ENCODE results near the gene FHIP1A. TPM values are rescaled to one million over a fixed set of nuclear protein-coding genes. Genes with fewer than 3 reads are reported as not detected.

Gene FHIP1A
- total and polyA plus RNA-seq, 2 of the 13 experiments (the other 11 are each of a cell fraction or from before 2014, with no cell fraction given): 4.1 to 6.2 TPM

GRCh38 chr4:151403656-151404055 is 5.3 kb upstream of the FHIP1A start:
- H3K4me2 ChIP-seq (ENCODE audit: low read depth, low read length): no peak overlapping the region
- no TSS peak for BruUV-seq (replicated peaks)
- POLR2A ChIA-PET: no interaction called here
- no peak overlapping the region for H3K9ac ChIP-seq (ENCODE audit: insufficient read depth, low read depth, low read length)
- H3K4me3 ChIP-seq (replicated peaks in 1 of 3; ENCODE audit: insufficient read depth in 1 of 3, low read depth in 2 of 3, low read length in 3 of 3): no peak overlapping the region
- in situ Hi-C loops (cut with HindIII; ENCODE audit: extremely low pct_ligation_motif_present, low pct_unique_long_range_greater_than_20kb) (no loop called here), intact Hi-C loops (cut with micrococcal nuclease; ENCODE audit: unreplicated experiment) (no loop called here)
- H3K27me3 ChIP-seq (ENCODE audit: control insufficient read depth in 1 of 2, insufficient read depth in 2 of 2, low read length in 2 of 2): no peaks in the 10 kb centered on the region; a peak in 1 of 5 replicates
- DNase-seq (ENCODE audit: low spot score): no peak
- H3K27ac ChIP-seq (ENCODE audit: extremely low read length, insufficient read depth, low read length): no peak overlapping the region
- FAIRE-seq: no peak
- H4K20me1 ChIP-seq (ENCODE audit: insufficient read depth, low read length): no peaks in the 10 kb centered on the region
- H3K9me3 ChIP-seq (ENCODE audit: low read length): no peaks in the 10 kb centered on the region
- no peaks in the 10 kb centered on the region for H3K79me2 ChIP-seq (ENCODE audit: insufficient read depth, low read length)
- CTCF ChIA-PET (ENCODE audit: low intra/inter-chr PET ratio, low total read pairs): no interaction called here
- H3K36me3 ChIP-seq (replicated peaks in 1 of 2; ENCODE audit: control insufficient read depth in 1 of 2, insufficient read depth in 2 of 2, low read length in 2 of 2): no peaks in the 10 kb centered on the region
- TF ChIP-seq ZNF256 (CRISPR knock-in tag; conservative IDR thresholded peaks at IDR 0.05): no peak
- TF ChIP-seq ZNF605 (CRISPR knock-in tag; IDR thresholded peaks at IDR 0.05): no peak
- TF ChIP-seq, protein P1, sequence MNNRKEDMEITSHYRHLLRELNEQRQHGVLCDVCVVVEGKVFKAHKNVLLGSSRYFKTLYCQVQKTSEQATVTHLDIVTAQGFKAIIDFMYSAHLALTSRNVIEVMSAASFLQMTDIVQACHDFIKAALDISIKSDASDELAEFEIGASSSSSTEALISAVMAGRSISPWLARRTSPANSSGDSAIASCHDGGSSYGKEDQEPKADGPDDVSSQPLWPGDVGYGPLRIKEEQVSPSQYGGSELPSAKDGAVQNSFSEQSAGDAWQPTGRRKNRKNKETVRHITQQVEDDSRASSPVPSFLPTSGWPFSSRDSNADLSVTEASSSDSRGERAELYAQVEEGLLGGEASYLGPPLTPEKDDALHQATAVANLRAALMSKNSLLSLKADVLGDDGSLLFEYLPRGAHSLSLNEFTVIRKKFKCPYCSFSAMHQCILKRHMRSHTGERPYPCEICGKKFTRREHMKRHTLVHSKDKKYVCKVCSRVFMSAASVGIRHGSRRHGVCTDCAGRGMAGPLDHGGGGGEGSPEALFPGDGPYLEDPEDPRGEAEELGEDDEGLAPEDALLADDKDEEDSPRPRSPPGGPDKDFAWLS (CRISPR knock-in tag; IDR thresholded peaks at IDR 0.05; ENCODE audit: borderline replicate concordance): no peak
- TF ChIP-seq SKI (IDR thresholded peaks at IDR 0.05; ENCODE audit: partially characterized antibody): no peak
- TF ChIP-seq ZNF772 (CRISPR knock-in tag; IDR thresholded peaks at IDR 0.05): no peak
- TF ChIP-seq SNAPC4 (CRISPR knock-in tag; IDR thresholded peaks at IDR 0.05): no peak
- TF ChIP-seq, protein P2, sequence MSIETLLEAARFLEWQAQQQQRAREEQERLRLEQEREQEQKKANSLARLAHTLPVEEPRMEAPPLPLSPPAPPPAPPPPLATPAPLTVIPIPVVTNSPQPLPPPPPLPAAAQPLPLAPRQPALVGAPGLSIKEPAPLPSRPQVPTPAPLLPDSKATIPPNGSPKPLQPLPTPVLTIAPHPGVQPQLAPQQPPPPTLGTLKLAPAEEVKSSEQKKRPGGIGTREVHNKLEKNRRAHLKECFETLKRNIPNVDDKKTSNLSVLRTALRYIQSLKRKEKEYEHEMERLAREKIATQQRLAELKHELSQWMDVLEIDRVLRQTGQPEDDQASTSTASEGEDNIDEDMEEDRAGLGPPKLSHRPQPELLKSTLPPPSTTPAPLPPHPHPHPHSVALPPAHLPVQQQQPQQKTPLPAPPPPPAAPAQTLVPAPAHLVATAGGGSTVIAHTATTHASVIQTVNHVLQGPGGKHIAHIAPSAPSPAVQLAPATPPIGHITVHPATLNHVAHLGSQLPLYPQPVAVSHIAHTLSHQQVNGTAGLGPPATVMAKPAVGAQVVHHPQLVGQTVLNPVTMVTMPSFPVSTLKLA (IDR thresholded peaks at IDR 0.05): no peak
- TF ChIP-seq RXRB (CRISPR knock-in tag; IDR thresholded peaks at IDR 0.05; ENCODE audit: borderline replicate concordance): no peak
- TF ChIP-seq KDM1A (CRISPR knock-in tag; IDR thresholded peaks at IDR 0.05): no peak
- TF ChIP-seq SP4 (CRISPR knock-in tag; IDR thresholded peaks at IDR 0.05): no peak
- TF ChIP-seq ZNF878 (CRISPR knock-in tag; IDR thresholded peaks at IDR 0.05): no peak
- TF ChIP-seq SRSF4 (IDR thresholded peaks at IDR 0.05; ENCODE audit: low read depth, low read length, poor library complexity, severe bottlenecking): no peak
- TF ChIP-seq FOXM1 (CRISPR knock-in tag; IDR thresholded peaks at IDR 0.05): no peak
- TF ChIP-seq, protein P3, sequence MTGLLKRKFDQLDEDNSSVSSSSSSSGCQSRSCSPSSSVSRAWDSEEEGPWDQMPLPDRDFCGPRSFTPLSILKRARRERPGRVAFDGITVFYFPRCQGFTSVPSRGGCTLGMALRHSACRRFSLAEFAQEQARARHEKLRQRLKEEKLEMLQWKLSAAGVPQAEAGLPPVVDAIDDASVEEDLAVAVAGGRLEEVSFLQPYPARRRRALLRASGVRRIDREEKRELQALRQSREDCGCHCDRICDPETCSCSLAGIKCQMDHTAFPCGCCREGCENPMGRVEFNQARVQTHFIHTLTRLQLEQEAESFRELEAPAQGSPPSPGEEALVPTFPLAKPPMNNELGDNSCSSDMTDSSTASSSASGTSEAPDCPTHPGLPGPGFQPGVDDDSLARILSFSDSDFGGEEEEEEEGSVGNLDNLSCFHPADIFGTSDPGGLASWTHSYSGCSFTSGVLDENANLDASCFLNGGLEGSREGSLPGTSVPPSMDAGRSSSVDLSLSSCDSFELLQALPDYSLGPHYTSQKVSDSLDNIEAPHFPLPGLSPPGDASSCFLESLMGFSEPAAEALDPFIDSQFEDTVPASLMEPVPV (CRISPR knock-in tag; IDR thresholded peaks at IDR 0.05): no peak
- no peak for TF ChIP-seq SMAD1 (CRISPR knock-in tag; IDR thresholded peaks at IDR 0.05; ENCODE audit: borderline replicate concordance, low read depth)
- peaks cover 26% of the 10 kb centered on the region for H3K4me1 ChIP-seq (ENCODE audit: insufficient read depth, low read length)
- WGBS (ENCODE audit: low lambda C conversion rate): 26% methylated on average over 1 of the region's 1 CpG
- H2AFZ ChIP-seq (ENCODE audit: low read length): no peak overlapping the region
- ATAC-seq: no peak

All from HepG2 (cell line).